ENCODE results near the gene GRAP.

DNA sequence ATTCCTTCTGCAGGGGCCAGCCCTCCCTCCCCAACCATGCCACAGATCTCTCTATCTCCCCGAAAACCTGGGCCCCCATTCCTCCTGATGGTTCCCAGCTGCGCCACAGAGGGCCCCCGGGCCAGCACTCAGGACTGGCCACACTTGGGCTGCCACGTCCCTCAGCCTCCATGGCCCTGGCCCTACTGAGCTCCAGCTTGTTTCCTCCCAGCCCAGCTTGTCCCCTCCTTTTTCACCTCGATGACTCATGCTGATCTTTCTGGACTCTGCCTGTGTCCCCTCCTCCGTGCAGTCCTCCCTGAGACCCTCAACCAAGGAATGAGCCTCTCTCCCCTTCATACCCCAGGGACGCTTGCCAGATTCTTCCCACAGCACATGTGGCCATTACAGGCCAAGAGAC lies 31.3 kb downstream of the GRAP start:
- TF ChIP-seq, protein P1, sequence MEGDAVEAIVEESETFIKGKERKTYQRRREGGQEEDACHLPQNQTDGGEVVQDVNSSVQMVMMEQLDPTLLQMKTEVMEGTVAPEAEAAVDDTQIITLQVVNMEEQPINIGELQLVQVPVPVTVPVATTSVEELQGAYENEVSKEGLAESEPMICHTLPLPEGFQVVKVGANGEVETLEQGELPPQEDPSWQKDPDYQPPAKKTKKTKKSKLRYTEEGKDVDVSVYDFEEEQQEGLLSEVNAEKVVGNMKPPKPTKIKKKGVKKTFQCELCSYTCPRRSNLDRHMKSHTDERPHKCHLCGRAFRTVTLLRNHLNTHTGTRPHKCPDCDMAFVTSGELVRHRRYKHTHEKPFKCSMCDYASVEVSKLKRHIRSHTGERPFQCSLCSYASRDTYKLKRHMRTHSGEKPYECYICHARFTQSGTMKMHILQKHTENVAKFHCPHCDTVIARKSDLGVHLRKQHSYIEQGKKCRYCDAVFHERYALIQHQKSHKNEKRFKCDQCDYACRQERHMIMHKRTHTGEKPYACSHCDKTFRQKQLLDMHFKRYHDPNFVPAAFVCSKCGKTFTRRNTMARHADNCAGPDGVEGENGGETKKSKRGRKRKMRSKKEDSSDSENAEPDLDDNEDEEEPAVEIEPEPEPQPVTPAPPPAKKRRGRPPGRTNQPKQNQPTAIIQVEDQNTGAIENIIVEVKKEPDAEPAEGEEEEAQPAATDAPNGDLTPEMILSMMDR (IDR thresholded peaks at IDR 0.05), result no peak
- TF ChIP-seq POLR2A (IDR thresholded peaks at IDR 0.05), result no peak

Data from body of pancreas (tissue), 4 donors.